ENCODE results near the gene SLC5A10. TPM values are rescaled to one million over a fixed set of nuclear protein-coding genes. Genes with fewer than 3 reads are reported as not detected.

Gene SLC5A10
- total RNA-seq, 1 experiment from 2014 or later = not detected

DNA sequence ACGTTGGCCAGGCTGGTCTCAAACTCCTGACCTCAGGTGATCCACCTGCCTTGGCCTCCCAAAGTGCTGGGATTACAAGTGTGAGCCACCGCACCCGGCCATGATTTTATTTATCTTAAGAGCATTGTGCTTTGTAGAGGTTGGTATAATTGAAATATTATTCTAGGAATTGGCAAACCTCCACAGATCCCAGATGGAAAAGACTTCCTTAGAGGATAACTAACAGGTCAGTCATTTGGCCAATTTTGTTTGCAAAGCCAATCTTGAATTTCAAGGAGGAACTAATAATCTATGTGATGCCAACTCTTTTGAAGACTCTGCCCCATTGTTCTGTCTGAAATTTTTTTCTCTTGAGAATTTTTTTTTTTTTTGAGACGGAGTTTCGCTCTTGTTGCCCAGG lies 46.7 kb upstream of the SLC5A10 start:
- Mint-ChIP-seq H3K9me3 (no peaks in the 10 kb centered on the region), H3K36me3 (ENCODE audit: insufficient read depth in 1 of 3, low read depth in 3 of 3) (peaks cover 22 to 59% (median 54%) of the 10 kb centered on the region in 3 experiments), H3K27ac (no peak overlapping the region), H3K4me1 (peaks cover 4% of the 10 kb centered on the region in 2 experiments; a peak in 3 of 4 replicates), H3K27me3 (ENCODE audit: low read depth) (no peaks in the 10 kb centered on the region), H3K4me3 (no peak overlapping the region)
- peaks cover 6% of the 10 kb centered on the region for H3K79me1 ChIP-seq (ENCODE audit: insufficient read depth, low read depth, low read length, poor library complexity, severe bottlenecking)
- H4K20me1 ChIP-seq (ENCODE audit: control insufficient read depth, insufficient read depth, insufficient read length) = no peaks in the 10 kb centered on the region
- no peak overlapping the region for H2BK5ac ChIP-seq (ENCODE audit: insufficient read length, low read length)
- no peak overlapping the region for H4K91ac ChIP-seq (ENCODE audit: insufficient read length, low read depth, low read length)
- H3K27ac ChIP-seq (ENCODE audit: insufficient read length, low read depth, low read length) = no peak overlapping the region
- no peak overlapping the region for H2AK5ac ChIP-seq (ENCODE audit: insufficient read length, low read length)
- H3K23me2 ChIP-seq (ENCODE audit: insufficient read length, low read depth, low read length, poor library complexity, severe bottlenecking) = no peaks in the 10 kb centered on the region
- no peak overlapping the region for H3K9ac ChIP-seq (ENCODE audit: extremely low read depth, insufficient read length, low read length)
- no peak overlapping the region for H2BK120ac ChIP-seq (ENCODE audit: low read depth, low read length, poor library complexity, severe bottlenecking)
- no peaks in the 10 kb centered on the region for H3K9me3 ChIP-seq (ENCODE audit: control insufficient read depth, low read depth, low read length)
- H3K4ac ChIP-seq (ENCODE audit: low read depth, low read length) = no peak overlapping the region
- no peak overlapping the region for H3K4me2 ChIP-seq (ENCODE audit: insufficient read depth, insufficient read length, low read length)
- H4K8ac ChIP-seq (replicated peaks; ENCODE audit: insufficient read length, low read depth, low read length) = no peak overlapping the region
- H3K18ac ChIP-seq (ENCODE audit: insufficient read length, low read depth, low read length) = no peak overlapping the region
- no peak for DNase-seq
- H3K27me3 ChIP-seq (ENCODE audit: insufficient read depth, low read length) = no peaks in the 10 kb centered on the region; the same call in 1 of the 2 replicates
- no peak overlapping the region for H2BK12ac ChIP-seq (ENCODE audit: insufficient read length, low read depth, low read length)
- no peak overlapping the region for H3K23ac ChIP-seq (ENCODE audit: insufficient read length, low read depth, low read length)
- no peaks in the 10 kb centered on the region for H3K4me1 ChIP-seq (ENCODE audit: insufficient read depth, low read length)
- no peak overlapping the region for H4K5ac ChIP-seq (ENCODE audit: insufficient read length, low read depth, low read length)
- WGBS (ENCODE audit: extremely low coverage, insufficient read length, low lambda C conversion rate) = no CpG with 5 or more reads among the region's 5 CpGs
- H3K14ac ChIP-seq (ENCODE audit: insufficient read depth, low read length) = no peak overlapping the region
- no peaks in the 10 kb centered on the region for H3K79me2 ChIP-seq (ENCODE audit: insufficient read depth, low read length)
- H2AFZ ChIP-seq (ENCODE audit: low read length) = no peak overlapping the region
- no peak overlapping the region for H2BK20ac ChIP-seq (ENCODE audit: low read depth, low read length, poor library complexity, severe bottlenecking)
- no peak overlapping the region for H3T11ph ChIP-seq (ENCODE audit: low read length)
- H3K56ac ChIP-seq (ENCODE audit: insufficient read length, low read depth, low read length) = no peak overlapping the region
- no peak for TF ChIP-seq CTCF (conservative IDR thresholded peaks at IDR 0.05)
- H2BK15ac ChIP-seq (ENCODE audit: low read depth, low read length) = no peak overlapping the region
